PFSK-1 (cell line): Measurements from ENCODE around the gene AUH.

Source experiments
- FOXP2 ChIP-seq: optimal IDR thresholded peaks from 2 replicates; pipeline ENCODE3; 2011; ENCODE audit warnings: borderline replicate concordance, control low read depth, inconsistent platforms; ENCODE audit not compliant: insufficient read depth; ENCODE audit errors: extremely low read length, extremely low read depth
- POLR2AphosphoS5 ChIP-seq: IDR thresholded peaks from 2 replicates; pipeline ENCODE4 v1.6.1; 2012; ENCODE audit warnings: low read depth, mild to moderate bottlenecking, control low read depth, low read length, moderate library complexity
- SIN3A ChIP-seq: IDR thresholded peaks from 2 replicates; pipeline ENCODE4 v1.6.1; 2012; ENCODE audit warnings: mild to moderate bottlenecking, low read length, moderate library complexity, borderline replicate concordance; ENCODE audit not compliant: insufficient read depth
- TAF1 ChIP-seq: IDR thresholded peaks from 2 replicates; pipeline ENCODE4 v1.6.1; 2012; ENCODE audit warnings: low read length, control low read depth, borderline replicate concordance; ENCODE audit not compliant: insufficient read depth
- TF ChIP-seq, protein P1 (sequence below), 2 experiments: IDR thresholded peaks; 2 replicates each; pipeline versions ENCODE4 v1.6.1 to v1.8.0; 2011 to 2012; ENCODE audit warnings: low read depth in 2 of 2, low read length in 2 of 2, control low read depth in 1 of 2, inconsistent platforms in 1 of 2, mild to moderate bottlenecking in 1 of 2, moderate library complexity in 1 of 2; ENCODE audit not compliant: insufficient read depth in 1 of 2

Gene AUH

DNA sequence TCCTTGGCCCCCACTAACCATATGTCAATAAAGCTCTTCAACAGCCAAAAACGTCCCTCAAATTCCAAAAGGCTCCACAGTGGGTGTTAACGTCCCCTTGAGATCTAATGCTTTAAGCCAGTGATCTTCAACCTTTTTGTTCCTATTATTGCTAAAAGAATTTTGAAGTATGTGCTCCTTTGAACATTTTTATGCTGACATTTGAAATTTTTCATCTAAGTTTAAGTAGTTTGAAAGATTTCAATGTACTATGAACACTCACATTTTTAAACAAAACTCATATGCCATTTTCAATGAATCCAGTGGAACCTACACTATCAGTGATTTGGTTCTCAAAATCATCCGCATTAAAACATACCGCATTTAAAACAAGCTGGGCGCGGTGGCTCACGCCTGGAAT, 29.9 kb downstream of the AUH start:
- TF ChIP-seq SIN3A (no peak), POLR2AphosphoS5 (no peak), TAF1 (no peak), FOXP2 (no peak)
- TF ChIP-seq, protein P1, sequence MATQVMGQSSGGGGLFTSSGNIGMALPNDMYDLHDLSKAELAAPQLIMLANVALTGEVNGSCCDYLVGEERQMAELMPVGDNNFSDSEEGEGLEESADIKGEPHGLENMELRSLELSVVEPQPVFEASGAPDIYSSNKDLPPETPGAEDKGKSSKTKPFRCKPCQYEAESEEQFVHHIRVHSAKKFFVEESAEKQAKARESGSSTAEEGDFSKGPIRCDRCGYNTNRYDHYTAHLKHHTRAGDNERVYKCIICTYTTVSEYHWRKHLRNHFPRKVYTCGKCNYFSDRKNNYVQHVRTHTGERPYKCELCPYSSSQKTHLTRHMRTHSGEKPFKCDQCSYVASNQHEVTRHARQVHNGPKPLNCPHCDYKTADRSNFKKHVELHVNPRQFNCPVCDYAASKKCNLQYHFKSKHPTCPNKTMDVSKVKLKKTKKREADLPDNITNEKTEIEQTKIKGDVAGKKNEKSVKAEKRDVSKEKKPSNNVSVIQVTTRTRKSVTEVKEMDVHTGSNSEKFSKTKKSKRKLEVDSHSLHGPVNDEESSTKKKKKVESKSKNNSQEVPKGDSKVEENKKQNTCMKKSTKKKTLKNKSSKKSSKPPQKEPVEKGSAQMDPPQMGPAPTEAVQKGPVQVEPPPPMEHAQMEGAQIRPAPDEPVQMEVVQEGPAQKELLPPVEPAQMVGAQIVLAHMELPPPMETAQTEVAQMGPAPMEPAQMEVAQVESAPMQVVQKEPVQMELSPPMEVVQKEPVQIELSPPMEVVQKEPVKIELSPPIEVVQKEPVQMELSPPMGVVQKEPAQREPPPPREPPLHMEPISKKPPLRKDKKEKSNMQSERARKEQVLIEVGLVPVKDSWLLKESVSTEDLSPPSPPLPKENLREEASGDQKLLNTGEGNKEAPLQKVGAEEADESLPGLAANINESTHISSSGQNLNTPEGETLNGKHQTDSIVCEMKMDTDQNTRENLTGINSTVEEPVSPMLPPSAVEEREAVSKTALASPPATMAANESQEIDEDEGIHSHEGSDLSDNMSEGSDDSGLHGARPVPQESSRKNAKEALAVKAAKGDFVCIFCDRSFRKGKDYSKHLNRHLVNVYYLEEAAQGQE (IDR thresholded peaks at IDR 0.05; ENCODE audit: insufficient read depth in 1 of 2, low read depth in 2 of 2, low read length in 2 of 2), result no peak

DNA sequence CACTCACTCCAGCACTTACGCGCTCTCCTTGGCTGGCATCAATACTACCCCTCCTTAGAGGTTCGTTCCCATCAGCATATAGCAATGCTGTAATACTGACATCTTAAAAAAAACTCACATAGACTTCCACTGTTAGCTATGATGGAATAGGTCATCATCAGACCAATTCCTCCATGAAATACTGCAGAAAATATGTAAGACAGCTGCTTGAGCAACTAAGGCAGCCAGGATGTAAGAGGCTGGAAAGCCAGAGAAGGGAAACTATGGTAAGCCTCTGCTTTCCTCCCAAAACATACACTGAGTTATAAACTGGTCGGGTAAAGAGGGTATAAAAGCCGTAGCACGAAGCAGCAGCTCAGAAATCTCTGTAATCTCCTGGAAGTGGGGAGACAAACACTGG, 33.5 kb downstream of the AUH start:
- no peak for TF ChIP-seq POLR2AphosphoS5
- TF ChIP-seq SIN3A, result no peak
- TF ChIP-seq, protein P1 (IDR thresholded peaks at IDR 0.05; ENCODE audit: insufficient read depth in 1 of 2, low read depth in 2 of 2, low read length in 2 of 2), result no peak
- TF ChIP-seq TAF1, result no peak
- no peak for TF ChIP-seq FOXP2

DNA sequence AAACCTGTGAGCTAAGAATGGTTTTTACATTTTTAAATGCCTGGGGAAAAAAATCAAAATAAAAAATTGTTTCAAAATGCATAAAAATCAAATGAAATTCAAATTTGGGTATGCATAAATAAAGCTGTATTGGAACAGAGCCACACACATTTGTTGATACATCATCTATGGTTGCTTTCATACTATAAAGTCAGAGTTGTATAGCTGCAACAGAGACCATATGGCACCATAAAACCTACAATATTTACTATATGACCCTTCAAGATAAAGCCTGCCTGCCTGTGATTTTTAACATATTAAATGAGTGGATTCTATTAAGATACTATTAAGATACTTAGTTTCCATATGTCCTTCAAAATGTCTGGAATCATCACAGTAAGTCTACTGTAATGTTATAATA, 40.0 kb downstream of the AUH start:
- TF ChIP-seq, protein P1 (IDR thresholded peaks at IDR 0.05; ENCODE audit: insufficient read depth in 1 of 2, low read depth in 2 of 2, low read length in 2 of 2), result no peak
- TF ChIP-seq TAF1 (no peak), POLR2AphosphoS5 (no peak), SIN3A (no peak), FOXP2 (no peak)

DNA sequence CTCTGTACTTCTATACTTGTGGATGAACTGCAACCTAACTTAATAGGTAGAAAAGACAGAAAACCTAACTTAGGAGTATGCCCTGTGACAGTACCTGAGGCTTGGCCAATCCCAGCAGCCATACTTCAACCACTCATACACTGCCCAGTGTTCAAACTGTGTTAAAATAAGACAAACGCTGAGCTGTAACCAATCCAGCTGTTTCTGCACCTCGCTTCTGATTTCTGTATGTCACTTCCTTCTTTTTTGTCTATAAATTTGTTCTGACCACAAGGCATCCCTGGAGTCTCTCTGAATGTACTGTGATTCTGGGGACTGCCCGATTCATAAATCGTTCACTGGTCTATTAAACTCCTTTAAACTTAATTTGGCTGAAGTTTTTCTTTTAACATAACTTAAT, 41.4 kb downstream of the AUH start:
- TF ChIP-seq POLR2AphosphoS5, result no peak
- no peak for TF ChIP-seq SIN3A
- no peak for TF ChIP-seq FOXP2
- TF ChIP-seq TAF1, result no peak
- TF ChIP-seq, protein P1 (IDR thresholded peaks at IDR 0.05; ENCODE audit: insufficient read depth in 1 of 2, low read depth in 2 of 2, low read length in 2 of 2), result no peak

DNA sequence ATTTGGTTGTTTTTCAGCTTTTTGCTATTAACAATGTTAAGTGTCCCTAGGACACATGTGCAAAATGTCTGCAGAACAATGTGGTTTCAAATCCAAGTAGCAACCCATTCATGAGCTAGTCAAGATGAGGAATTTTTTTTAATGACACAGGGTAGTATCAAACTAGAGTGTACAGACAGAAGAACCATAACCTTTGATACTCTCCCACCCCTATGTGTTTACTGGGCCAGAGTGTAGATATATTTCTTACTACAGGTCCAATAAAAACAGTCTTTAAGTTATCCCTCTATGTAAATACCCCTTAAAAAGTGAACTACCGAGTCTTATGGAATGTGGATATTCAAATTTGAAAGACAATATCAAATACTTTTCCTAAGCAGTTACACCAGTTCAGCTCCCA, 45.6 kb downstream of the AUH start:
- no peak for TF ChIP-seq FOXP2
- no peak for TF ChIP-seq POLR2AphosphoS5
- TF ChIP-seq SIN3A, result no peak
- TF ChIP-seq TAF1, result no peak
